Liver (tissue), 9 donors: Measurements from ENCODE around the gene ZBTB12. TPM values are rescaled to one million over a fixed set of nuclear protein-coding genes. Genes with fewer than 3 reads are reported as not detected.
"Not testable (repeated sequence)": the region's sequence is repeated elsewhere in the genome, so short reads cannot be mapped to it uniquely, and the experiment has no call there.

ENCODE experiments used
- DNase-seq: peaks from one replicate; pipeline ENCODE4 v3.0.0-alpha.2; 2017; ENCODE audit warnings: low spot score
- H3K27ac ChIP-seq, 2 donors: one replicate each; pipeline ENCODE4 v1.7.0; 2013; ENCODE audit warnings: inconsistent platforms in 2 of 2, low read length in 2 of 2, control low read depth in 1 of 2, low read depth in 1 of 2, mild to moderate bottlenecking in 1 of 2
- H3K27me3 ChIP-seq, 4 donors: one replicate each; pipeline versions ENCODE4 v1.6.1 to v1.7.0; 2013; ENCODE audit warnings: low read length in 3 of 4, inconsistent platforms in 1 of 4, mild to moderate bottlenecking in 1 of 4, moderate library complexity in 1 of 4; ENCODE audit not compliant: control insufficient read depth in 4 of 4, insufficient read depth in 4 of 4
- H3K36me3 ChIP-seq, 4 donors: one replicate each; pipeline versions ENCODE4 v1.6.1 to v1.7.0; 2013; ENCODE audit warnings: low read length in 3 of 4, mild to moderate bottlenecking in 3 of 4, low read depth in 1 of 4, moderate library complexity in 1 of 4; ENCODE audit not compliant: control insufficient read depth in 4 of 4, insufficient read depth in 3 of 4
- H3K4me1 ChIP-seq, 4 donors: one replicate each; pipeline versions ENCODE4 v1.6.1 to v1.7.0; 2013; ENCODE audit warnings: low read length in 3 of 4, mild to moderate bottlenecking in 3 of 4, moderate library complexity in 1 of 4; ENCODE audit not compliant: control insufficient read depth in 4 of 4, insufficient read depth in 4 of 4
- H3K4me3 ChIP-seq, 3 donors: one replicate each; pipeline versions ENCODE4 v1.6.1 to v1.7.0; 2013; ENCODE audit warnings: low read length in 3 of 3, control low read depth in 1 of 3, low read depth in 1 of 3, mild to moderate bottlenecking in 1 of 3
- H3K9ac ChIP-seq, 2 donors: one replicate each; pipeline ENCODE4 v1.7.0; 2013; ENCODE audit warnings: low read length in 2 of 2, mild to moderate bottlenecking in 2 of 2, moderate library complexity in 2 of 2, control low read depth in 1 of 2, low read depth in 1 of 2
- H3K9me3 ChIP-seq, 4 donors: one replicate each; pipeline versions ENCODE4 v1.6.1 to v1.7.0; 2013; ENCODE audit warnings: low read length in 3 of 4; ENCODE audit not compliant: control insufficient read depth in 4 of 4
- ATF3 ChIP-seq: IDR thresholded peaks from 2 replicates; pipeline ENCODE4 v1.6.1; 2016; ENCODE audit warnings: antibody characterized with exemption
- EGR1 ChIP-seq, 2 donors: IDR thresholded peaks; 2 replicates each; pipeline ENCODE4 v1.6.1; 2016 to 2018; ENCODE audit warnings: antibody characterized with exemption in 2 of 2, low read depth in 2 of 2
- FOXA2 ChIP-seq: IDR thresholded peaks from 2 replicates; pipeline ENCODE4 v1.6.1; 2016; ENCODE audit warnings: antibody characterized with exemption
- GABPA ChIP-seq, 2 donors: IDR thresholded peaks in 1 of 2; conservative IDR thresholded peaks in 1 of 2; 2 replicates each; pipeline ENCODE4 v1.6.1; 2016; ENCODE audit warnings: antibody characterized with exemption in 2 of 2, mild to moderate bottlenecking in 1 of 2, moderate library complexity in 1 of 2
- HNF4A ChIP-seq, 2 donors: conservative IDR thresholded peaks; 2 replicates each; pipeline ENCODE4 v1.6.1; 2016; ENCODE audit warnings: antibody characterized with exemption in 2 of 2, mild to moderate bottlenecking in 2 of 2
- HNF4G ChIP-seq: IDR thresholded peaks from 2 replicates; pipeline ENCODE4 v1.6.1; 2016; ENCODE audit warnings: antibody characterized with exemption
- JUND ChIP-seq, 2 donors: IDR thresholded peaks; 2 replicates each; pipeline ENCODE4 v1.6.1; 2016; ENCODE audit warnings: antibody characterized with exemption in 2 of 2
- MAX ChIP-seq: IDR thresholded peaks from 2 replicates; pipeline ENCODE4 v1.6.1; 2016; ENCODE audit warnings: antibody characterized with exemption
- RAD21 ChIP-seq, 2 donors: IDR thresholded peaks; 2 replicates each; pipeline ENCODE4 v1.6.1; 2016; ENCODE audit warnings: antibody characterized with exemption in 2 of 2, mild to moderate bottlenecking in 2 of 2
- RXRA ChIP-seq, 2 donors: IDR thresholded peaks; 2 replicates each; pipeline ENCODE4 v1.6.1; 2017 to 2018; ENCODE audit warnings: antibody characterized with exemption in 2 of 2, mild to moderate bottlenecking in 1 of 2
- SP1 ChIP-seq: IDR thresholded peaks from 2 replicates; pipeline ENCODE4 v1.6.1; 2018; ENCODE audit warnings: antibody characterized with exemption, mild to moderate bottlenecking
- TAF1 ChIP-seq: conservative IDR thresholded peaks from 2 replicates; pipeline ENCODE4 v1.6.1; 2016; ENCODE audit warnings: antibody characterized with exemption, mild to moderate bottlenecking
- YY1 ChIP-seq: IDR thresholded peaks from 2 replicates; pipeline ENCODE4 v1.6.1; 2016; ENCODE audit warnings: antibody characterized with exemption, mild to moderate bottlenecking
- WGBS: extraction: QIAGEN DNeasy Blood & Tissue Kit; methylation state at CpG from one replicate; pipeline ENCODE4 v1.1.7; 2013; 5-methylcytosine and 5-hydroxymethylcytosine counted together
- polyA plus RNA-seq, 2 donors: library from polyadenylated mRNA; stranded (reverse) in 1 of 2; unstranded in 1 of 2; fragments of 200-250 nt in 1 of 2; fragments of >200 nt in 1 of 2; fragmentation: Nextera tagmentation in 1 of 2; extraction: Ambion mirVana in 1 of 2; gene quantifications; one replicate each; pipeline versions ENCODE4 v1.2.1 to v1.2.3, GENCODE V29; 2013 to 2015
- total RNA-seq, 2 donors: library from RNA; depleted of rRNA; stranded (reverse); fragments of >200 nt; gene quantifications; one replicate each; pipeline ENCODE4 v1.2.3, GENCODE V29; 2014
- TF ChIP-seq, protein P1 (sequence below): fragments of 150-350 bp; IDR thresholded peaks from 2 replicates; pipeline ENCODE4 v1.5.1; 2017; ENCODE audit warnings: improper control_type of control experiment, low read depth, low read length; ENCODE audit not compliant: missing input control
- TF ChIP-seq, protein P2 (sequence below): IDR thresholded peaks from 2 replicates; pipeline ENCODE4 v1.6.1; 2016; ENCODE audit warnings: antibody characterized with exemption, mild to moderate bottlenecking
- TF ChIP-seq, protein P3 (sequence below): IDR thresholded peaks from 2 replicates; pipeline ENCODE4 v1.6.1; 2016; ENCODE audit warnings: antibody characterized with exemption
- donor health status: healthy.
- donor health status: healthy.
- donor health status: healthy.
- donor health status: healthy.
- donor health status: healthy.

ZBTB12 gene
- total and polyA plus RNA-seq, 4 donors, result 0.25 to 2.3 (median 0.83) TPM; not detected in 1

GRCh38 chr6:31869343-31869742 is 32.5 kb downstream of the ZBTB12 start:
- 86% methylated on average over 8 of the region's 8 CpGs for WGBS
- Histone ChIP-seq H3K9me3 (no peaks in the 10 kb centered on the region), H3K4me1 (peaks cover 0 to 6% (median 2%) of the 10 kb centered on the region in 4 donors), H3K27me3 (no peaks in the 10 kb centered on the region), H3K4me3 (no peak overlapping the region), H3K9ac (no peak overlapping the region), H3K27ac (no peak overlapping the region), H3K36me3 (no peaks in the 10 kb centered on the region)
- DNase-seq, result no peak
- TF ChIP-seq, protein P1, sequence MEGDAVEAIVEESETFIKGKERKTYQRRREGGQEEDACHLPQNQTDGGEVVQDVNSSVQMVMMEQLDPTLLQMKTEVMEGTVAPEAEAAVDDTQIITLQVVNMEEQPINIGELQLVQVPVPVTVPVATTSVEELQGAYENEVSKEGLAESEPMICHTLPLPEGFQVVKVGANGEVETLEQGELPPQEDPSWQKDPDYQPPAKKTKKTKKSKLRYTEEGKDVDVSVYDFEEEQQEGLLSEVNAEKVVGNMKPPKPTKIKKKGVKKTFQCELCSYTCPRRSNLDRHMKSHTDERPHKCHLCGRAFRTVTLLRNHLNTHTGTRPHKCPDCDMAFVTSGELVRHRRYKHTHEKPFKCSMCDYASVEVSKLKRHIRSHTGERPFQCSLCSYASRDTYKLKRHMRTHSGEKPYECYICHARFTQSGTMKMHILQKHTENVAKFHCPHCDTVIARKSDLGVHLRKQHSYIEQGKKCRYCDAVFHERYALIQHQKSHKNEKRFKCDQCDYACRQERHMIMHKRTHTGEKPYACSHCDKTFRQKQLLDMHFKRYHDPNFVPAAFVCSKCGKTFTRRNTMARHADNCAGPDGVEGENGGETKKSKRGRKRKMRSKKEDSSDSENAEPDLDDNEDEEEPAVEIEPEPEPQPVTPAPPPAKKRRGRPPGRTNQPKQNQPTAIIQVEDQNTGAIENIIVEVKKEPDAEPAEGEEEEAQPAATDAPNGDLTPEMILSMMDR, result no peak
- TF ChIP-seq EGR1 (IDR thresholded peaks at IDR 0.05; ENCODE audit: low read depth in 2 of 2), result no peak
- TF ChIP-seq FOXA2, result no peak
- TF ChIP-seq HNF4G, result no peak
- TF ChIP-seq RXRA (IDR thresholded peaks at IDR 0.05), result no peak
- TF ChIP-seq YY1, result no peak
- TF ChIP-seq MAX, result no peak
- TF ChIP-seq GABPA (IDR thresholded peaks at IDR 0.05 in 1 of 2, conservative IDR thresholded peaks at IDR 0.05 in 1 of 2), result no peak
- no peak for TF ChIP-seq JUND (IDR thresholded peaks at IDR 0.05)
- no peak for TF ChIP-seq RAD21 (IDR thresholded peaks at IDR 0.05)
- TF ChIP-seq, protein P2, sequence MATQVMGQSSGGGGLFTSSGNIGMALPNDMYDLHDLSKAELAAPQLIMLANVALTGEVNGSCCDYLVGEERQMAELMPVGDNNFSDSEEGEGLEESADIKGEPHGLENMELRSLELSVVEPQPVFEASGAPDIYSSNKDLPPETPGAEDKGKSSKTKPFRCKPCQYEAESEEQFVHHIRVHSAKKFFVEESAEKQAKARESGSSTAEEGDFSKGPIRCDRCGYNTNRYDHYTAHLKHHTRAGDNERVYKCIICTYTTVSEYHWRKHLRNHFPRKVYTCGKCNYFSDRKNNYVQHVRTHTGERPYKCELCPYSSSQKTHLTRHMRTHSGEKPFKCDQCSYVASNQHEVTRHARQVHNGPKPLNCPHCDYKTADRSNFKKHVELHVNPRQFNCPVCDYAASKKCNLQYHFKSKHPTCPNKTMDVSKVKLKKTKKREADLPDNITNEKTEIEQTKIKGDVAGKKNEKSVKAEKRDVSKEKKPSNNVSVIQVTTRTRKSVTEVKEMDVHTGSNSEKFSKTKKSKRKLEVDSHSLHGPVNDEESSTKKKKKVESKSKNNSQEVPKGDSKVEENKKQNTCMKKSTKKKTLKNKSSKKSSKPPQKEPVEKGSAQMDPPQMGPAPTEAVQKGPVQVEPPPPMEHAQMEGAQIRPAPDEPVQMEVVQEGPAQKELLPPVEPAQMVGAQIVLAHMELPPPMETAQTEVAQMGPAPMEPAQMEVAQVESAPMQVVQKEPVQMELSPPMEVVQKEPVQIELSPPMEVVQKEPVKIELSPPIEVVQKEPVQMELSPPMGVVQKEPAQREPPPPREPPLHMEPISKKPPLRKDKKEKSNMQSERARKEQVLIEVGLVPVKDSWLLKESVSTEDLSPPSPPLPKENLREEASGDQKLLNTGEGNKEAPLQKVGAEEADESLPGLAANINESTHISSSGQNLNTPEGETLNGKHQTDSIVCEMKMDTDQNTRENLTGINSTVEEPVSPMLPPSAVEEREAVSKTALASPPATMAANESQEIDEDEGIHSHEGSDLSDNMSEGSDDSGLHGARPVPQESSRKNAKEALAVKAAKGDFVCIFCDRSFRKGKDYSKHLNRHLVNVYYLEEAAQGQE, result no peak
- no peak for TF ChIP-seq HNF4A (conservative IDR thresholded peaks at IDR 0.05)
- TF ChIP-seq, protein P3, sequence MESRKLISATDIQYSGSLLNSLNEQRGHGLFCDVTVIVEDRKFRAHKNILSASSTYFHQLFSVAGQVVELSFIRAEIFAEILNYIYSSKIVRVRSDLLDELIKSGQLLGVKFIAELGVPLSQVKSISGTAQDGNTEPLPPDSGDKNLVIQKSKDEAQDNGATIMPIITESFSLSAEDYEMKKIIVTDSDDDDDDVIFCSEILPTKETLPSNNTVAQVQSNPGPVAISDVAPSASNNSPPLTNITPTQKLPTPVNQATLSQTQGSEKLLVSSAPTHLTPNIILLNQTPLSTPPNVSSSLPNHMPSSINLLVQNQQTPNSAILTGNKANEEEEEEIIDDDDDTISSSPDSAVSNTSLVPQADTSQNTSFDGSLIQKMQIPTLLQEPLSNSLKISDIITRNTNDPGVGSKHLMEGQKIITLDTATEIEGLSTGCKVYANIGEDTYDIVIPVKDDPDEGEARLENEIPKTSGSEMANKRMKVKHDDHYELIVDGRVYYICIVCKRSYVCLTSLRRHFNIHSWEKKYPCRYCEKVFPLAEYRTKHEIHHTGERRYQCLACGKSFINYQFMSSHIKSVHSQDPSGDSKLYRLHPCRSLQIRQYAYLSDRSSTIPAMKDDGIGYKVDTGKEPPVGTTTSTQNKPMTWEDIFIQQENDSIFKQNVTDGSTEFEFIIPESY, result no peak
- no peak for TF ChIP-seq ATF3
- TF ChIP-seq SP1, result no peak
- no peak for TF ChIP-seq TAF1

GRCh38 chr6:31868658-31868971 is 33.3 kb downstream of the ZBTB12 start:
- H3K27me3 ChIP-seq, H3K36me3 ChIP-seq, H3K9me3 ChIP-seq, H3K4me1 ChIP-seq, H3K27ac ChIP-seq, DNase-seq, H3K9ac ChIP-seq, H3K4me3 ChIP-seq: not testable (repeated sequence)
- WGBS, result 97% methylated on average over 1 of the region's 1 CpG
